Measurements from ENCODE around the gene CTIF.

The CTIF gene

DNA sequence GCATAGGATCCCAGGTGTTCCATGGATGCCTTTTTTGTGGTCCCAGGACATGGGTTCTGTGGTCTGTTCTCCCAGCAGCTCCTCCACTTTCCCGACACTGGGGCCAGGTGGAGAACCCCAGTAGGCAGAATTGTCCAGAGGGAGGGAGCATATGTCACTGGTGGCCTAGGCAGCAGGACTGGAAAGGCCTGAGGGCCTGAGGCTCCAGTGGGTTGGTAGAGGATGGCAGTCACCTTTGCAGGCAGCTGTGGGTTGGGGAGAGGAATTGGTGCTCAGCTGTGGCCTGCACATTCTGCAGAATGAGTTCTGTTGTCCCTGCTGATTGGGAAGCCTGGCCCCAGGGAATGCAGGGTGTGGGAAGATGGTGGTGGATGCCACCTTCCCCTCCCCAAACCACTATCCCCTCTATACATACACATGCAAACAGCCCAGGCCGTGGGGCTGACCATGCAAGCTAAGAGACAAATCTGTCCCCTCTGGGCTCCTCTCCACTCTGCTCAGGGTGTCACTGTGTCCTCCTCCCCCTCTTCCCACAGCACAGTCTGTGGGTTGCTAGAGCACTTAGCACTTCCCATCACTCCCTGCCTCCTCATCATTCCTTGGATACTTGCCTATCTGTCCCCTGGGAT, 11.4 kb downstream of the CTIF start:
- DNase-seq (ENCODE audit: low read depth in 1 of 2, low spot score in 1 of 2): no peak

DNA sequence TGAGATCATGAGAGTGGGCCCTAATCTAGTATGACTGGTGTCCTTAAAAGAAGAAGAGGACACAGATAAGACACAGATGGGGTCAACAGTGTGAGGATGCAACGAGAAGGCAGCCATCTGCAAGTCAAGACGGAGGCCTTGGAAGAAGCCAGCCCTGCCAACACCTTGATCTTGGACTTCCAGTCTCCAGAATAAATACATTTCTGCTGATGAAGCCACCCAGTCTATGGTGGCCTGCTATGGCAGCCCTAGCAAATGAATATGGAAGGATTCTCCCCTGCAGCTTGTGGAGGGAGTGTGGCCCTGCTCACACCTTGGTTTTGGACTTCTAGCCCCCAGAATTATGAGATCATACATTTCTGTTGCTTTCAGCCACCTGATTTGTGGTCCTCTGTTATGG, 12.3 kb downstream of the CTIF start:
- no peak for DNase-seq (ENCODE audit: low read depth in 1 of 2, low spot score in 1 of 2)

DNA sequence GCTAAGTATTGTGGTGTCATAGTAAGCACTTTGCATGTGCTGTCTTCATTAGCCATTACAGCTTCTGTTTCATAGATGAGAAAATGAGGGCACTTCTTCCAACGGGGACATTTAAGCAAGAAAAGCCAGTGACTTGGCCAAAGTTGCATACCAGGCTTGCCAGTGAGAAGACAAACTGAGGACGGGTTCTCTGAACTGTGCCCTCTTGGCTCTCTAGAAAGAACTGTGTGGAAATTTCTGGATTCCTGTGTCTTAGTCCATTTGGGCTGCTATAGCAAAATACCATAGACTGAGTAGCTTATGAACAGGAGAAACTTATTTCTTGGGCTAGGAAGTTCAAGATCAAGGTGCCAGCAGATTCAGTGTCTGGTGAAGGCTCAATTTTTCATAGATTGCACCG, 13.3 kb downstream of the CTIF start:
- DNase-seq (ENCODE audit: low read depth in 1 of 2, low spot score in 1 of 2): no peak

DNA sequence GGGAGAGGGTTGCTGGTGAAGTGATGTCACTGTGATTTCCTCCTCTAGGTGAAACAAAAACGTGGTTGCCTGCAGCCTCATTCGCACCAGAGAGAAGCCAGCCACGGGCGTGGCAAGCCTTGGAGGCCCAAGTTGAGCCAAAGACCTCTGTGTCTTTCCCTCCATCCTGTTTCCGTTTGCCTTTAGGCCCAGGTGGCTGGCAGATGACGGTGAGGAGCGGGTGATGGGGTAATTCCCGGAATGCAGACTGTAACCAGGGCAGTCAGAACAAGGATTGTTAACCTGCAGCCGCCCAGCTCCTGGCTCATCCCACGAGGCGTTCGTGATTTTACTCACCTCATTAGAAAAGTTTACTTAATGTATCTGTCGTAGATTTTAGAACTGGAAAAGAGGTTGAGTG, 14.4 kb downstream of the CTIF start:
- no peak for DNase-seq (ENCODE audit: low read depth in 1 of 2, low spot score in 1 of 2)

DNA sequence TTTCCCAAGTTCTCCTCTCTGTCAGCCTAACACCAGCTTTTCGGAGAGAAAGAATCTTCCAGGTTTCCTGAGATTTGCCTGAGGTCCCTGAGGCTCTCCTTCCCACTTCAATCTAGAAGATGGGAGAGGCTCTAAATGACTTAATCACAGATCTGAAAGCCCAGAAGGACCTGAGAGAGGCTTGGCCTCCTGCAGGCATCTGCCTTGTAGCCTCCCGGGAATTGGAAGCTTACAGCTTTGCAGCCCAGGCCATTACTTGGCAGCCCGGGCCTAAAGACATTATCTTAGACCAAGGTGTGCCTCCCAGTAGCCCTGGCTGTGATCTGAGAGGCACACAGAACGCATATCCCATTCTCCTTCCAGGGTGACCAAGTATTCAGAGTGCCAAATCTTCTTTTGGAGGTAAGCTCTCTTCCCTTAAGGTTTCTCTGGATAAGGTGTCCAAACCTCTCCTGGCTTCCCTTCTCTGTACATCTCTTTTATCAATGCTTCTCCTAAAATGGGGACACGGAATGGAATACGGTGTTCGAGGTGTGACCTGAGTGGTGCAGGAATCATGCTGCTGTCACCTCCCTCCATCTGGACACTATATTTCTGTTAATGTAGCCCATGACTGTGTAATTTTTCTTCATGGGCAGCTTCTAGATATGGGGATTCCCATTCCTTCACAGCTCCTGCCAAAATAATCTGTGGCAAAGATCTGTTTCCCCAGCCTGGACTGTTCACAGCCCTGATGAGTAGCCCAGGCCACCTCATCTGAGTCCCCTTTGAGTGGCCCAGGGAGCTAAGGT, 16.0 kb downstream of the CTIF start:
- no peak for DNase-seq (ENCODE audit: low read depth in 1 of 2, low spot score in 1 of 2)

DNA sequence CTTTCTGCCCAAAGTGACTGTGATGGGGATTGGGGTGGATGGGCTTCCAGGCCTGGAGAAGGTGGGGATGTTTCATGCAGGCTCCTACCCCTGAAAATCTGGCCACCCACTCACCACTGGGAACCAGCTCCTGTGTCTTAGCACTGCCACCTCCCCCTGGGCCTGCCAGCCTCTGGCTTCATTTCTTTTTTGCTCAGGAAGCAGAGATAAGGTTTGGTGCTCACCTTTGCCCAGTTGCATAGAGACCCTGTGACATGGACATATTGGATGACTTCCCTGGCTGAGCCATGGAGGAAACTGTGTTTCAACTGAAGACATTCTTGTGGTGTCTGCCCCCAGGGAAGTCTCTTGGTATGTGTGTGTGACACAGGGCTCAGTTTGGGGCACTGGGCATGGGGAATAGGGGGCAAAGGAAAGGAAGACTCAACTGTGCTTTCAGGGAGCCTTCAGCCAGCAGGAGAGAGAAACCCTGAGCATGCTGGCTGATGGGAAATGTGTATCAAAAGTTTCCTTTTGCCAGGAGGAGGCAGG, 16.7 kb downstream of the CTIF start:
- no peak for DNase-seq (ENCODE audit: low read depth in 1 of 2, low spot score in 1 of 2)

DNA sequence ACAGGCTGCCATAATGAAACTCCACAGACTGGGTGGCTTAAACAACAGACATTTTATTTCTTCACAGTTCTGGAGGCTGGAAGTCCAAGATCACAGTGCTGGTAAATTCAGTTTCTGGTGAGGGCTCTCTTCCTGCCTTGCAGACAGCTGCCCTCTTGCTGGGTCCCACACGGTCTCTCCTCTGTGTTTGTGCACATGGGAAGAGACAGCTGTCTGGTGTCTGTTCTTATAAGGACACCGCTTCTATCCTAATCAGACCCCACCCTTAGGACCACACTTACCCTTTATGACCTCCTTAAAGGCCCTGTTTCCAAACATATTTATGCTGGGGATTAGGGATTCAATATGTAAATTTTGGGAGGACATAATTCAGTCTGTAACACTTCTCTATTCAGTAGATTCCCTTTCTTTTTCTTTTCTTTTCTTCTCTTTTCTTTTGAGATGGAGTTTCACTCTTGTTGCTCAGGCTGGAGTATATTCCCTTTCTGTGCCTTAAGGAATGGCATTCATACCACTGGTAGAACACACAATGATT, 18.9 kb downstream of the CTIF start:
- DNase-seq (ENCODE audit: low read depth in 1 of 2, low spot score in 1 of 2): no peak

DNA sequence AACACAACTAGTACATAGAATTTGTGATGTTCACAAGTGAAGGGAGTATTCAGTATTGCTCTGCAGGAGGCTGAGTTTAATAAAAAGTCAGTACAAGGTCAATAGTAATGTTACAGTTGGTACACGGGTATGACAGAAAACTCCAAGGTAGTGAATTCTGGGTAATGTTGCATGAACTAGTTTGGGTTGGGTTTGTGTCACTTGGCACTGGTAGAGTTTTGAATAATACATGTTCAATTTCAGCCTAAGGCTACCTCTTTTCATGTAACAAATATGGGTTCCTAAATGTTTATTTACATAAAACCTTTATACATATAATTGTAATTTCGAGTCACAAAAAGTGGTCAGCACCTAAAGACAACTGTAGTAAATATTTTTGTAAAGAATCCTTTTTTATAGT, 19.4 kb downstream of the CTIF start:
- no peak for DNase-seq (ENCODE audit: low read depth in 1 of 2, low spot score in 1 of 2)

DNA sequence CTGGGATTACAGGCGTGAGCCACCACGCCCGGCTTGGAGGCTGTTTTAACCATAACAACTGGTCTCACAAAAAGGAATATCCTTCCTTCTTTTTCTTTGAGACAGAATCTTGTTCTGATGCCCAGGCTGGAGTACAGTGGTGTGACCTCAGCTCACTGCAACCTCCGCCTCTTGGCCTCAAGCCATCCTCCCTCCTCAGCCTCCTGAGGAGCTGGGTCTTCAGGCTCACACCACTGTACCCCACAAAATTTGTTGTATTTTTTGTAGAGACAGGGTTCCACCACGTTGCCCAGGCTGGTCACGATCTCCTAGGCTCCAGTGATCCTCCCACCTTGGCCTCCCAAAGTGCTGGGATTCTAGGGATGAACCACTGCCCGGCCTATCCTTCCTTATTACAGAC, 21.7 kb downstream of the CTIF start:
- no peak for DNase-seq (ENCODE audit: low read depth in 1 of 2, low spot score in 1 of 2)

DNA sequence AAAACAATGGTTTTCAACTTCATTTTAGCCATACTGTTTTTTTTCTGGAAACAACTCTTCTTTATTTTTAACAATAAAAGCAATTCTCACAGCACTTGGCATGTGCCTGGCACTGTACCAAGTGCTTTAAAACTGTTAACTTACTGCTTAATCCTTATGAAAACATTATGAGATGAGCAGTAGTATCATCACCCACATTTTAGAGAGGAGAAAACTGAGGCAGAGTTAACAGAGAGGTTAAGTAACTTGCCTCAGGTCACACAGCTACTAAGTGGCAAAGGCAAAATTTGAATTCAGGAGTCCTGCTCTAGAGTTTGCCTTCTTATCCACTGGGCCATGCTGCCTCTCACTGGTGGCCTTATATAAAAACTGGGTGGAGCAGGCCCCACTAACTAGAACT, 23.2 kb downstream of the CTIF start:
- DNase-seq (ENCODE audit: low read depth in 1 of 2, low spot score in 1 of 2): no peak

DNA sequence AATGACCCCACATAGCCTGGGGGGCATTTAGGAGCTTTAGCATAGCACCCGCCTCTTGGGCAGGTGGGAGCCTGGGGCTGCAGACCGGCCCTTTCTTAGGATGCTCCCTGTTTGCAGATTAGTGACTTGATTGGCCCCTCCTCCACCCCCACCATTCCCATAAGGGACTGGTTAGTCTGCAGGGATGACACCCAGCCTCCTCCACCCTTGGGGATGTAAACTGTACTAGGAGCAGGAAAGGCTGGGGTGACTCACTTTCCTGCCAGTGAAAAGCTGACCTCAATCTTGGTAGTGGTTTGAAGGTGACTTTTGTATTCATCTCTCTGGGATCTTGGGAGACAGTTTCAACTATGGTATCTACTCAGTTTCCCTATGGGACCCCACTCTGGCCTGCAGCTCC, 24.2 kb downstream of the CTIF start:
- DNase-seq (ENCODE audit: low read depth in 1 of 2, low spot score in 1 of 2): no peak

DNA sequence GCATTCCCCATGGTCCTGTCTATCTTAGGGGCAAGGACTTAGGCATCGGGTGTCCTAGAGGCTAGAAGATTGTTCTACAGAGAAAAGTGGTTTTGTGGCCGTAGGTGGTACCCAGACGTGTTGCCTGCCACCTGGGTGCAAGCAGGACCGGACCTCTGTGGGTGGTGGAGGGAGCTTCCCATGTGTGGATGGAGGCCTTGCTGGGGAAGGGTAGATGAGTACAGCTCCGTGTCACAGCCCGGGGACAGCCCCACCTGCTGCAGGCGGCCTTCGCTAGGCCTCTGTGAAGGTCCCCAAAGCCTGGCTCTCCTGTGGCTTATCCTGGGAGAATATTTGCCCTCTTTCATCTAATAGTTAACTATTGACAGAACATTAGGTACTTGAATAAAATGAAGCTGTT, 25.3 kb downstream of the CTIF start:
- DNase-seq (ENCODE audit: low read depth in 1 of 2, low spot score in 1 of 2): no peak

DNA sequence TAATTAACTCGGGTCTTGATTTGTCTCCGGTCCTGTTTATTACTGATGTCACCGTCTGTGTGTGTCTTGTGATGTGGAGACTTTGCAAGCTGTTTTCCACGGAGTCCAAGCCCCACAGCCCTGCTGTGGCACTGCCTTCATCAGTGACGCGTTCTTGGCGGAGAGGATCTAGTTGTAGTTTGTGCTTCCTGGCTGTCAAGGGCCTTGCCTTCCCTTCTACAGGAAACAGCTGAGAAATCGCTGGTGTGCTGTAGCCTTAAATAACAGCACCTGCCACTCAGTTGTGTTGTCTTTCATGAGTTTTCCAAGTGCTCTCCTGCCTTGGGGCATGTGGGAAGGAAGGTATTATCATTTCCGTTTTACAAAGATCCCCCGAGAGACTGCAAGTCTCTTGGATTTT, 26.3 kb downstream of the CTIF start:
- DNase-seq (ENCODE audit: low read depth in 1 of 2, low spot score in 1 of 2): no peak

DNA sequence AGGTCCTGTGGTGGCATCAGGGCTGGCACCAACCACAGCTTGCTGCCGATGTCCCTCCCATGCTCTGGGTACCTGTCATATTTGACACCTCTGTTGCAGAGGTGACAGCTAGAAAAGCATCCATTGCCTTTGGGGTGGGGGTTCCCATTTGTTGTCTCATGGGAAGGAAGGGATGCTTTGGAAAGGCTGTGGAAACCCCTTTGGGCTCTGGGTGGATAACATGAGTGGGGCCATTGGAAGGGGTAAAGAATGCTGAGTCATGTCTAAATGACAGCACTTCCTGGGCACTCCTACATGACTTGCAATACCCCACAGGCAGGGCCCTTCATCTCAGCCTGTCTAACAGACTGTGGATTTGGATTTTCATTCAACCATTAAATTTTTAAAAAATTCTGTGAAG, 27.8 kb downstream of the CTIF start:
- DNase-seq (ENCODE audit: low read depth in 1 of 2, low spot score in 1 of 2): no peak

DNA sequence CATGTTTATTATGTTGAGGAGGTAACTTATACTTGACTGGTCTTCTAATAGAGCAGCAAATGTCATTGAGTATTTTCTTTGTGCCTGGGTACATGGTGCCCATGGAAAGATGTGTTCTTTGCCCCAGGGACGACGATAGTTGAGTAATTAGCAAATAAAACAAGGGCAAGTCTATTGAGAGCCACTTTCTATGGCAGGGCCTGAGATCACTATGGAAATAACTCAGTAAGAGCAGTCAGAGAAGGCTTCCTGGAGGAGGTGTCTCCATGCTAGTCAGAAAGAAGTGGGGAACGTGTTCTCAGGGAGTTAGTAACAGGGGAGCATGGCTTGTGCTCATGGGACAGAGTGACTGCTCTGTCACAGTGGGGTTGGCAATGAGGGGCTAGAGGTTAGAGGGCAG, 28.6 kb downstream of the CTIF start:
- DNase-seq (ENCODE audit: low read depth in 1 of 2, low spot score in 1 of 2): no peak

DNA sequence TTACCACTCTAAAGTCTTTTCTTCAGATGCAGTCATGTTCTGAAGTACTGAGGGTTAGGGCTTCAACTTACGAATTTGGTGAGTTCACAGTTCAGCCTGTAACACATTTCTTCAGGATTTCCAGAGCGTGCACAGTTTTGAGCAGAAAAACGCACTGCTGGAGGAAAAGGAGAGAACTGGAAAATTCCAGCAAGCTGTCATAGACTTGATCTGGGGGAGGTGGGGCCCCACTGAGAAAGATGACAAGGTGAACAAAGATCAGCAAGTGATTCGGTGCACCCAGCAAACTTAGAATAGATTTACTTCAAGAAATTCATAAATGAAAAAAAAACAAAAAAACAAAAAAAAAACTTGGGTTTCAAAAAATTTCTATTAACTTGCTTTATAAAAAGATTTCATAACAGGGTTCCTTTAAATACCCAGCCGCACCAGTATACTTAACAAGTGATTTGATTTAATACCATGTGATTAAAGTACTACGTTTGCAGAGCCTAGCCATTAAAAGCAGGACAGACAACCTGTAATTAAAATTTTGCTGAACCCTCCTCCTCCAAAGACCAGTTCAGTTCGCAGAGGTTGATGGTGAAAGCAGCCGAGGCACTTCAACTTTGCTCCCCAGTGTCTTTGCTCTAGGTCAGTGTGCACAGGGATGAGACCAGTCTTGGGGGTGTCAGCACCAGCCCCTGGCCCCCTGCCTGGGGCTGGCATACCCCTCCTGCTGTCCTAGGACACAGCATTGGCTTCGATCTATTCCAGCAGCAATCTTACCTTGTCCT, 30.5 kb downstream of the CTIF start:
- DNase-seq (ENCODE audit: low read depth in 1 of 2, low spot score in 1 of 2): no peak

DNA sequence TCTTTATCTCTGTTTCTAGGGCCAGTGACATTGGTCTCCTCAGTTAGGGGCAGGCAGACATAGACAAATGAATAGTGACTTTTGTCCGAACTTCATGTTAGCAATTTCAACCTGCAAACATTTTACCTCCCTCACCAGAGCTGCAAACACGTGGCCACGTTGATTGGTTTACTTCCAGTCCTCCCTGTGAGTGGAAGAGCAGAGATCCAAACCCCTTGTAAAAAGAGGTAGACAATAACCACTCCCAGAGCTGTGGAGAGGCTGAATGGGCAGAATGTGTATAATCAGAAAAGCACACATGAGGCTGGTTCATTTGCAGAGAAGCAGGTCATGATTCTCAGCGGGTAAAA, 31.1 kb downstream of the CTIF start:
- no peak for DNase-seq (ENCODE audit: low read depth in 1 of 2, low spot score in 1 of 2)

DNA sequence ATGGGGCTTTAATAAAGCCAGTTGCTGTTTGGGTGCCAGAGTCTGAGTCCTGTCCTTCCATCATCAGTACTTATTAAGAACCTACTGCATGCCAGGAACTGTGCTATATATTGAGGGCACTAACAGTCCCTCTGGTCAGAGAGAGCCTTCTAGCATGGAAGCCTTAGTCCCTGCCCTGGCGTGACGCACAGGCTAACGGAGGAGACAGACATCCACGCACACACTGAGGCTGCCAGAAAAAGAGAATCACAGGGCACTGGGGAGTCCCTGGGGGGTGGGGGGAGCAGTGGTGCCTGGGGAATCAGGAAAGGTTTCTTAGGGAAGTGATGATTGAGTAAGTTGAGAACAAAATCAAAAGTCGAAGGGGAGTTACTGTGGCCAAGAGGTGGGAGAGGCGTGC, 31.5 kb downstream of the CTIF start:
- no peak for DNase-seq (ENCODE audit: low read depth in 1 of 2, low spot score in 1 of 2)

DNA sequence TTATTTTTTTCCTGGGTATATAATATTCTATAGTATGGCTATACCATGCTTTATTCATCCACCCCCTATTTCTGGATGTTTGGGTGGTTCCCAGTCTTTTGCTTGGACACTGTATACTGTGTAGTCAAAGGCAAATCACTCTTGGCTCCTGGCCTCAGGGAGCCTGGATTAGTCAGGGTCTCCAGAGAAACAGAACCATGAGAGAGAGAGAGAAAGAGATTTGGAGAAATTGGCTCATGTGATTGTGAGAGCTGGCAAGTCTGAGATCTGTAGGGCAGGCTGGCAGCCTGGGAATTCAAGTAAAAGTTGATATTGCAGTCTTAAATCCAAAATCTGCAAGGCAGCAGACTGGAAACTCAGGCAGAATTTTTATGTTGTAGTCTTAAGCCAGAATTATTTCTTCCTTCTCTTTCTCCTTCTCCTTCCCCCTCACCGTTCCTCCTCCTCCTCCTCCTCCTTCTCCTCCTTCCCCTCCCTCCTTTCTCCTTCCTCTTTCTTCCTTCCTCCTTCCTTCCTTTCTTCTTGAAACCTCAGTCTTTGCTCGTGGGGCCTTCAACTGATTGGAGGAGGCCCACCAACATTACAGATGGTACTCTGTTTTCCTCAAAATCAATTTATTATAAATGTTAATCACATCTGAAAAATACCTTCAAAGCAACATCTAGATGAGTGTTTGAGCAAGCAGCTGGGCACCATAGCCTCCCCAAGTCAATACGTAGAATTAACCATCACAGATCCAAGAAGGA, 33.0 kb downstream of the CTIF start:
- no peak for DNase-seq (ENCODE audit: low read depth in 1 of 2, low spot score in 1 of 2)

DNA sequence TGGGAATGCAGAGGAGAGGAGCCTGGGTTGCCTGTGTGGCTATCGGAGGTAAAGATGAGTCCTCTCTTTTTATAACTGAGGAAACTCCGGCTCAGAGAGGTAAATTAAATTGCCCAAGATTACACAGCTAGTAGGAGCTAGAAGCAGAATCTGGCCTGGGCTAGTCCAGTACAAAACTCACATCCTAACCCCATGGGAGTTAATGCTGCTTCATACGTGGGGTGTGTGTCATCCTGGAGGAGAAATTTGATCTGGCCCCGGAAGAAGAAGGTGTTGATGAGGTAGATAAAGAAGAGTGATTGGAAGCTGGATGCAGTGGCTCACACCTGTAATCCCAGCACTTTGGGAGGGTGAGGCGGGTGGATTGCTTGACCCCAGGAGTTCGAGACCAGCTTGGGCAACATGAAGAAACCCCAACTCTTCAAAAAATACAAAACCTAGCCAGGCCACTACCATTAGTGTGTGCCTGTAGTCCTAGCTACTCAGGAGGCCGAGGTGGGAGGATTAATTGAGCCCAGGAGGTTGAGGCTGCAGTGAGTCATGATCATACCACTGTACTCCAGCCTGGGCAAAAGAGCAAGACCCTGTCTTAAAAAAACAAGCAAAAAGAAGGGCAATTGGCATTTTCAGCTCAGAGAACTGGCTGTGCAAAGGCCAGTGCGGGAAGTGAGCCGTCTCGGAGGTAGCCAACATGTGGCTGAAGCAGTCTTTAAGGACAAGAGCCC, 33.7 kb downstream of the CTIF start:
- DNase-seq (ENCODE audit: low read depth in 1 of 2, low spot score in 1 of 2): no peak
